ENCODE data around the gene MAOA. TPM values are rescaled to one million over a fixed set of nuclear protein-coding genes. Genes with fewer than 3 reads are reported as not detected.

MAOA gene
- total RNA-seq, 1 donor from 2014 or later: 2.1 TPM

DNA sequence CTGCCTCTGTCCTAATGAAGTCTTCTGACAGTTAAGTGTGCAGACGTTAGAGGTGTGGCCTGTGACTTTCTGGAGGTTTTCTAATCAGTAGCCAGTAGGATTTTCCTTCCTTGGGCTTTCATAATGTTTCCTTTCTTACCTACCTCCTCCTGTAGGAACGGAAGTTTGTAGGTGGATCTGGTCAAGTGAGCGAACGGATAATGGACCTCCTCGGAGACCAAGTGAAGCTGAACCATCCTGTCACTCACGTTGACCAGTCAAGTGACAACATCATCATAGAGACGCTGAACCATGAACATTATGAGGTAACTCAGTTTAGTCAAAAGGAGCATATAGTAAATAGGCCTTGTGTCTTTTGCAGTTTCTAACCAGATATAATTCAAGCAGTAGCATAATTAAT lies 75.0 kb downstream of the MAOA start:
- no peak for DNase-seq (ENCODE audit: low read depth)
- TF ChIP-seq, protein P1, sequence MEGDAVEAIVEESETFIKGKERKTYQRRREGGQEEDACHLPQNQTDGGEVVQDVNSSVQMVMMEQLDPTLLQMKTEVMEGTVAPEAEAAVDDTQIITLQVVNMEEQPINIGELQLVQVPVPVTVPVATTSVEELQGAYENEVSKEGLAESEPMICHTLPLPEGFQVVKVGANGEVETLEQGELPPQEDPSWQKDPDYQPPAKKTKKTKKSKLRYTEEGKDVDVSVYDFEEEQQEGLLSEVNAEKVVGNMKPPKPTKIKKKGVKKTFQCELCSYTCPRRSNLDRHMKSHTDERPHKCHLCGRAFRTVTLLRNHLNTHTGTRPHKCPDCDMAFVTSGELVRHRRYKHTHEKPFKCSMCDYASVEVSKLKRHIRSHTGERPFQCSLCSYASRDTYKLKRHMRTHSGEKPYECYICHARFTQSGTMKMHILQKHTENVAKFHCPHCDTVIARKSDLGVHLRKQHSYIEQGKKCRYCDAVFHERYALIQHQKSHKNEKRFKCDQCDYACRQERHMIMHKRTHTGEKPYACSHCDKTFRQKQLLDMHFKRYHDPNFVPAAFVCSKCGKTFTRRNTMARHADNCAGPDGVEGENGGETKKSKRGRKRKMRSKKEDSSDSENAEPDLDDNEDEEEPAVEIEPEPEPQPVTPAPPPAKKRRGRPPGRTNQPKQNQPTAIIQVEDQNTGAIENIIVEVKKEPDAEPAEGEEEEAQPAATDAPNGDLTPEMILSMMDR (IDR thresholded peaks at IDR 0.05; ENCODE audit: insufficient read depth, low read length, poor library complexity, severe bottlenecking): no peak

DNA sequence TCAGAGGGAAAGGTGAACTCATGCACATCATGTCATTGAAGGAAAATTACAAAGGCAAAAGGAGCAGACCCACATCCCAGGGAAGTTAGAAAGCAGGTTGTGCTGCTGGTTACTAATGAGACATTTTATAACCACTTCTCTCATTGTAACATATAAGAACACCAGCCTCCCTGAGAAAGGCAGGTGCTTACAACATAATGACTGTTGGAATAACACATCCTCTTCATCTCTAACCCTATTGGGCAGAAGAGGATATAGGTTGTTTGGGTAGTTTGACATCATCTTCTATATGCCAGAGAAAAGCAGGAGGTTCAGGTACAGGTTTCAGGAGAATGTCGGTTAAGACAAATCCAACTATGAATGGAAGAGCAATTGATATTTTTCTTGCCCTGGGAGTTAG lies 77.6 kb downstream of the MAOA start:
- H3K27me3 ChIP-seq (ENCODE audit: control insufficient read depth, insufficient read depth, low read length): no peaks in the 10 kb centered on the region
- TF ChIP-seq, protein P1 (IDR thresholded peaks at IDR 0.05; ENCODE audit: insufficient read depth, low read length, poor library complexity, severe bottlenecking): no peak
- no peaks in the 10 kb centered on the region for H3K36me3 ChIP-seq (ENCODE audit: control insufficient read depth, insufficient read depth, low read length)
- H3K4me3 ChIP-seq (ENCODE audit: low read depth, low read length): no peak overlapping the region
- no peak for DNase-seq (ENCODE audit: low read depth)

More for the DNA sequence above, 75.0 kb downstream of the MAOA start:
- no peaks in the 10 kb centered on the region for H3K27me3 ChIP-seq (ENCODE audit: control insufficient read depth, insufficient read depth, low read length)
- no peaks in the 10 kb centered on the region for H3K36me3 ChIP-seq (ENCODE audit: control insufficient read depth, insufficient read depth, low read length)
- no peak overlapping the region for H3K4me3 ChIP-seq (ENCODE audit: low read depth, low read length)

DNA sequence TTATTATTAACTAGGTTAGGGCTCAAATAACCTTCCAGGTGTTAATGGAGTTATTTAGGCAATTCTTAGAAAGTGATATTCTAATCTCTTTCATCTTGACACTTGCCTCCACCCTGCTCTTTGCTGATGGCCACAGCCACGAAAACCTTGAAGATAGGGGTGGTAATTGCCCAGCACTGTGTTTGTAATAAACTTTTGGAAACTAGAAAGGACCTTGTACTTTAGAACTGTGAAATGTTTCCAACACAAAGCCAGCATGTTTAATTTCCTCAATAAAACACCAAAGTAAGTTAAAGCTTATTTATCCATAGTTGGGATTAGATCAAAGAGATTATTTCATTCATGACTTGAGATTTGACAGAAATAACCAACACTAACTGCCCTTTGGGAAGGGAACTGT lies 78.3 kb downstream of the MAOA start:
- Histone ChIP-seq H3K27me3 (ENCODE audit: control insufficient read depth, insufficient read depth, low read length) (no peaks in the 10 kb centered on the region), H3K36me3 (ENCODE audit: control insufficient read depth, insufficient read depth, low read length) (no peaks in the 10 kb centered on the region), H3K4me3 (ENCODE audit: low read depth, low read length) (no peak overlapping the region)
- TF ChIP-seq, protein P1 (IDR thresholded peaks at IDR 0.05; ENCODE audit: insufficient read depth, low read length, poor library complexity, severe bottlenecking): no peak
- DNase-seq (ENCODE audit: low read depth): no peak

DNA sequence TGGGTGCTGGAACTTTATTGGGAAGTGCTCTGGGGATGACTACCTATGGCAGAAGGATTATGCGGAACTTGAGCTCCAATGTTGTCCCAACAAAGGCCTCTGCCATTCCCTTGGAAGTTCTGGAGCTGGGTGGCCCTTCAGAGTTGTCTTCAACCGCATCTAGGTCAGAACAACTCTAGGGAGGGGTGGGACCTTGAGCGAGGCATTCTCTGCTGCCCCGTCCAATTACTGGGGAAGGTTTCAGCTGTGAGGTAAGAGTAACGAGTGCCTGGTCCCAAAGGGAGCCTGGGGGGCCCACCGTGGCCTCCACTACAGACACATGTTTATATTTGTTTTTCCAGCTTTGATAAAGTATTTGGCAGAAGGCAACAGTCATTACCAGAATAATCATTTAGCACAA lies 79.4 kb downstream of the MAOA start:
- no peaks in the 10 kb centered on the region for H3K27me3 ChIP-seq (ENCODE audit: control insufficient read depth, insufficient read depth, low read length)
- no peak overlapping the region for H3K4me3 ChIP-seq (ENCODE audit: low read depth, low read length)
- no peaks in the 10 kb centered on the region for H3K36me3 ChIP-seq (ENCODE audit: control insufficient read depth, insufficient read depth, low read length)
- DNase-seq (ENCODE audit: low read depth): no peak
- TF ChIP-seq, protein P1 (IDR thresholded peaks at IDR 0.05; ENCODE audit: insufficient read depth, low read length, poor library complexity, severe bottlenecking): no peak

DNA sequence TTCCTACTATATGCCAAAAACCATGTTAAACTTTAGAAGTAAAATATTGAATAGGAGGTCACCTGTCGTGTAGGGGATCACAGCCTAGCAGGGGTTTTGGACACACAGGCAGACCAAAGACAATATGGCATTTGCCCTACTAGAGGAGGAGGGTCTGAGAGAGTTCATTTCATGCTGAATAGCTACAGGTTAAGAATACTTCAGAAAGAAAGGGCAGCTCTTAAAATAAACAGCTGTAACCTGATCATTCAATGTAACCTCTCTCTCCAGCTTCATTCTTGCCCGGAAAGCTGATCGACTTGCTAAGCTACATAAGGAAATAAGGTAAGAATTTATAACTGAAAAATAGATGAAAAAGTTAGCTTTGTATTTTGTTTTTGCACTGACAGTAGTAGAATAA lies 79.9 kb downstream of the MAOA start:
- no peaks in the 10 kb centered on the region for H3K36me3 ChIP-seq (ENCODE audit: control insufficient read depth, insufficient read depth, low read length)
- no peak for DNase-seq (ENCODE audit: low read depth)
- TF ChIP-seq, protein P1 (IDR thresholded peaks at IDR 0.05; ENCODE audit: insufficient read depth, low read length, poor library complexity, severe bottlenecking): no peak
- H3K27me3 ChIP-seq (ENCODE audit: control insufficient read depth, insufficient read depth, low read length): no peaks in the 10 kb centered on the region
- no peak overlapping the region for H3K4me3 ChIP-seq (ENCODE audit: low read depth, low read length)

DNA sequence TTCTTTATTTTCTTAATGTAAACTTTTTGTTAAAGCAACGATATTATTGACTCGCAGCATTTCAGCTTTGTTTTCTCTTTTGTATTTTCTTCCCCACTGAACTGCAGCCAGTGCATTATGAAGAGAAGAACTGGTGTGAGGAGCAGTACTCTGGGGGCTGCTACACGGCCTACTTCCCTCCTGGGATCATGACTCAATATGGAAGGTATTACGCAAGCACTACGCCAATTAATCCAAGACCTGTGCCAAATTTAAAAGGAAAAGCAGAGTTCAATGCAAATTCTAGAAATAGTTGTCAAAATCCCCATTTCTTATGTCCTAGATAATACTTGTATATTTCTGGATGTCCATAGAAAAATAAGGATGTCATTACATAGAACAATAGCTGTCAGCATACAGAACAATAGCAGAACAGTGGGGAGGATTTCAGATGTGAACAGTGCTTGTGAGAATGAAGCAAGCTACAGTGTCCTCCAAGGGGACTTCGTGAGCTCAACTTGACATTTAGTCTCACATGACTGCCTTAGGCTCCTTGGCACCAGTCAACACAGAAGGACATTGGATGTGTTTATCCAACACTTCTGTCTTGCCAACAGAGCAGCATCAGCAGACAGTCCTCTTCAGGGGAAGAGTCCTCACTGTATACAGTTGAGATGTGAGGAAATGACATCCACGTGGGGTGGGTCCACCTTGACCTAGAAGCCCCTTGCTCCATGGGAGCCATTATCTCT lies 85.9 kb downstream of the MAOA start:
- no peaks in the 10 kb centered on the region for H3K36me3 ChIP-seq (ENCODE audit: control insufficient read depth, insufficient read depth, low read length)
- H3K27me3 ChIP-seq (ENCODE audit: control insufficient read depth, insufficient read depth, low read length): no peaks in the 10 kb centered on the region
- H3K4me3 ChIP-seq (ENCODE audit: low read depth, low read length): no peak overlapping the region
- no peak for DNase-seq (ENCODE audit: low read depth)
- TF ChIP-seq, protein P1 (IDR thresholded peaks at IDR 0.05; ENCODE audit: insufficient read depth, low read length, poor library complexity, severe bottlenecking): no peak

Measured in kidney epithelial cell (primary cell).